ENCODE results near the gene DENND1A.

DNA sequence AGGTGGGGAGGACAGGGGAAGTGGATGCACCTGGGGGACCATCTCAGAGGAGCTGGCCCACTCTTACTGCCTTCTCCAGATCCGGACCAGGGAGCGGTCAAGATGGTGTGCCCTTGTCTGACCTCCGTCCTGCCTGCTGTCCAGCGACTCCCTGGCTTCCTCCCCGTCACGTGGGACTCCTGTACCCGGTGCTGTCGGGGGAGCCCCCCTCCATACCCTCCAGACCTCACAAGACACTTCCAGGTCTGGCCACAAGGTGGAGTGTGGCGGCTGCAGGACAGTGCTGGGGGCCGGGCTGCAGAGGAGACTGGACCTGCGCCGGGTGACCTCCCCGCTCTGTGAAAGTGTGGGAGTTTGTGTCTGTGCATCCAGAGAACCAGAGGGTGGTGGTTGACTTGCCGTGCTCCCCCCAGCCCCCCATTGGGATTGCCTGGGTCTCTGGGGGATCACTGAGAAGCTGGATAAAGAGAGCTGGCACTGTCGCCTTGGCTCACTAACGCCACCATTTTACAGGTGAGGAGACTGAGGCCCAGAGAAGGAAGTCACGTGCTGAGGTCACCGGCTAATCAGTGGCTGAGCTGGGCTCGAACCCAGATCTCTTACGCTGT lies 575.8 kb downstream of the DENND1A start:
- TF ChIP-seq, protein P1, sequence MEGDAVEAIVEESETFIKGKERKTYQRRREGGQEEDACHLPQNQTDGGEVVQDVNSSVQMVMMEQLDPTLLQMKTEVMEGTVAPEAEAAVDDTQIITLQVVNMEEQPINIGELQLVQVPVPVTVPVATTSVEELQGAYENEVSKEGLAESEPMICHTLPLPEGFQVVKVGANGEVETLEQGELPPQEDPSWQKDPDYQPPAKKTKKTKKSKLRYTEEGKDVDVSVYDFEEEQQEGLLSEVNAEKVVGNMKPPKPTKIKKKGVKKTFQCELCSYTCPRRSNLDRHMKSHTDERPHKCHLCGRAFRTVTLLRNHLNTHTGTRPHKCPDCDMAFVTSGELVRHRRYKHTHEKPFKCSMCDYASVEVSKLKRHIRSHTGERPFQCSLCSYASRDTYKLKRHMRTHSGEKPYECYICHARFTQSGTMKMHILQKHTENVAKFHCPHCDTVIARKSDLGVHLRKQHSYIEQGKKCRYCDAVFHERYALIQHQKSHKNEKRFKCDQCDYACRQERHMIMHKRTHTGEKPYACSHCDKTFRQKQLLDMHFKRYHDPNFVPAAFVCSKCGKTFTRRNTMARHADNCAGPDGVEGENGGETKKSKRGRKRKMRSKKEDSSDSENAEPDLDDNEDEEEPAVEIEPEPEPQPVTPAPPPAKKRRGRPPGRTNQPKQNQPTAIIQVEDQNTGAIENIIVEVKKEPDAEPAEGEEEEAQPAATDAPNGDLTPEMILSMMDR (IDR thresholded peaks at IDR 0.05): peak; percentile 65 to 72 (median 72)
- no peak for TF ChIP-seq POLR2A (IDR thresholded peaks at IDR 0.05)
